OCI-LY7 (cell line): ENCODE results near the gene NEK4.

Source experiments
- CTCF ChIP-seq: fragments of 200-600 bp; sonication (generic); conservative IDR thresholded peaks from 2 replicates; pipeline ENCODE4 v1.5.1; 2014; ENCODE audit warnings: mild to moderate bottlenecking, antibody characterized with exemption, low read length, moderate library complexity, mixed read lengths
- EZH2phosphoT487 ChIP-seq: fragments of 200-600 bp; sonication (generic); IDR thresholded peaks from 2 replicates; pipeline ENCODE4 v1.6.1; 2018; ENCODE audit warnings: low read depth, borderline replicate concordance, mild to moderate bottlenecking, mixed run types, antibody characterized with exemption, low read length, moderate library complexity, mixed read lengths

DNA sequence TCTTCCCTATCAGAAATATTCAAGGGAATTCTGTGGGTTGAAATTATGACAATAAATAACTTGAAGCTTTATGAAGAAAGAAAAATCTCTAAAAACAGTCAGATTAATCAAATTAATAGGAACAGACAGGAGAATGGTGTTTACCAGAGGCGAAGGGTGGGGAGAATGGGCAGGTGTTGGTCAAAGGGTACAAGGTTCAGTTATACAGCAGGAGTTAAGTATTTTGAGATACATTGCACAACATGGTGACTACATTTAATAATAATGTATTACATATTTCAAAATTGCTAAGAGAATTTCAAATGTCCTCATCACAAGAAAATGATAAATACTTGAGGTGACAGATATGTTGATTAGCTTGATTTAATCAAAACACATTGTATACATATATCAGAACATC is 46.2 kb downstream of the NEK4 start:
- TF ChIP-seq EZH2phosphoT487: no peak
- no peak for TF ChIP-seq CTCF
